ENCODE results near the gene ELSPBP1. TPM values are rescaled to one million over a fixed set of nuclear protein-coding genes. Genes with fewer than 3 reads are reported as not detected.
"Not testable (repeated sequence)": the region's sequence is repeated elsewhere in the genome, so short reads cannot be mapped to it uniquely, and the experiment has no call there.

Gene ELSPBP1
- total RNA-seq, 4 donors from 2014 or later = not detected

- H3K27ac ChIP-seq = no peak overlapping the region
- no peaks in the 10 kb centered on the region for H3K27me3 ChIP-seq
- H3K9me3 ChIP-seq = no peaks in the 10 kb centered on the region
- no peak for TF ChIP-seq POLR2A (IDR thresholded peaks at IDR 0.05)
- TF ChIP-seq, protein P1, sequence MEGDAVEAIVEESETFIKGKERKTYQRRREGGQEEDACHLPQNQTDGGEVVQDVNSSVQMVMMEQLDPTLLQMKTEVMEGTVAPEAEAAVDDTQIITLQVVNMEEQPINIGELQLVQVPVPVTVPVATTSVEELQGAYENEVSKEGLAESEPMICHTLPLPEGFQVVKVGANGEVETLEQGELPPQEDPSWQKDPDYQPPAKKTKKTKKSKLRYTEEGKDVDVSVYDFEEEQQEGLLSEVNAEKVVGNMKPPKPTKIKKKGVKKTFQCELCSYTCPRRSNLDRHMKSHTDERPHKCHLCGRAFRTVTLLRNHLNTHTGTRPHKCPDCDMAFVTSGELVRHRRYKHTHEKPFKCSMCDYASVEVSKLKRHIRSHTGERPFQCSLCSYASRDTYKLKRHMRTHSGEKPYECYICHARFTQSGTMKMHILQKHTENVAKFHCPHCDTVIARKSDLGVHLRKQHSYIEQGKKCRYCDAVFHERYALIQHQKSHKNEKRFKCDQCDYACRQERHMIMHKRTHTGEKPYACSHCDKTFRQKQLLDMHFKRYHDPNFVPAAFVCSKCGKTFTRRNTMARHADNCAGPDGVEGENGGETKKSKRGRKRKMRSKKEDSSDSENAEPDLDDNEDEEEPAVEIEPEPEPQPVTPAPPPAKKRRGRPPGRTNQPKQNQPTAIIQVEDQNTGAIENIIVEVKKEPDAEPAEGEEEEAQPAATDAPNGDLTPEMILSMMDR (IDR thresholded peaks at IDR 0.05) = no peak
- H3K36me3 ChIP-seq = no peaks in the 10 kb centered on the region
- intact Hi-C loops (cut with DNase I; ENCODE audit: low total_unique reads) = no loop called here
- H3K4me3 ChIP-seq = no peak overlapping the region
- no peak for DNase-seq
- H3K4me1 ChIP-seq = no peaks in the 10 kb centered on the region
Observed at GRCh38 chr19:48069435-48069834, 75.0 kb downstream of the ELSPBP1 start.

DNA sequence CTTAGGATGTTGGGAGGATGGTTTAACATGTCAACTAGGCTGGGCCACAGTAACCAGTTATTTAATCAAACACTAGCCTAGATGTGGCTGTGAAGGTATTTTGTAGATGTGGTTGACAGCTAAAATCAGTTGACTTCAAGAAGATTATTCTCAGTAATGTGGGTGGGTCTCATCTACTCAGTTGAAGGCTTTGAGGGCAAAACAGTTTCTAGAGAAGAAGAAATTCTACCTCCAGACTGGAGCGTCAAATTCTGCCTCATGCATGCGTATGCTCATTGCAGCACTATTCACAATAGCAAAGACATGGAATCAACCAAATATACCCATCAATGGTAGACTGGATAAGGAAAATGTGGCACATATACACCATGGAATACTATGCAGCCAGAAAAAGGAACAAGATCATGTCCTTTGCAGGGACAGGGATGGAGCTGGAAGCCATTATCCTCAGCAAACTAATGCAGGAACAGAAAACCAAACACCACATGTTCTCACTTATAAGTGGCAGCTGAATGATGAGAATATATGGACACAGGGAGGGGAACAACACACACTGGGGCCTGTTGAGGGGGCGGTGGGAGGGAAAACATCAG, 75.8 kb downstream of the ELSPBP1 start:
- intact Hi-C loops (cut with DNase I; ENCODE audit: low total_unique reads); H3K36me3 ChIP-seq; H3K4me1 ChIP-seq; DNase-seq; H3K27me3 ChIP-seq; H3K4me3 ChIP-seq; H3K9me3 ChIP-seq; H3K27ac ChIP-seq: not testable (repeated sequence)

Other genes starting within 250 kb of the ELSPBP1 start
- gene NOP53, start 249.1 kb upstream of the ELSPBP1 start, total RNA-seq = 100 to 1,000 TPM; 116 to 555 (median 444) TPM
- 1,000 to 10,000 TPM in 1 of 4 donors, 100 to 1,000 TPM in 3; 173 to 1,323 (median 512) TPM for gene SELENOW, start 215.9 kb upstream of the ELSPBP1 start, total RNA-seq
- not detected for gene TPRX1, start 190.1 kb upstream of the ELSPBP1 start, total RNA-seq
- gene CRX, start 172.7 kb upstream of the ELSPBP1 start, total RNA-seq = not detected
- not detected for gene TPRX2, start 135.4 kb upstream of the ELSPBP1 start, total RNA-seq
- gene SULT2A1, start 108.3 kb upstream of the ELSPBP1 start, total RNA-seq = not detected
- not detected for gene BSPH1, start 2.5 kb upstream of the ELSPBP1 start, total RNA-seq
- gene CABP5, start 49.4 kb downstream of the ELSPBP1 start, total RNA-seq = not detected
- 10 to 100 TPM in 1 of 4 donors, 1 to 10 TPM in 3; 2.1 to 15.6 (median 5.3) TPM for gene PLA2G4C, start 116.2 kb downstream of the ELSPBP1 start, total RNA-seq
- 10 to 100 TPM in 3 of 4 donors, 1 to 10 TPM in 1; 5.9 to 96.1 (median 28.1) TPM for gene LIG1, start 175.7 kb downstream of the ELSPBP1 start, total RNA-seq
- gene ZSWIM9, start 176.0 kb downstream of the ELSPBP1 start, total RNA-seq = 10 to 100 TPM in 1 of 4 donors, 1 to 10 TPM in 2, under 1 TPM in 1; 0.59 to 13.2 (median 4.2) TPM